GM21390 (cell line): Measurements from ENCODE around the gene MAMDC4.

Experiments
- ATAC-seq: cut with Tn5 transposase; IDR thresholded peaks from one replicate; pipeline ENCODE4 v1.9.1; 2021; ENCODE audit not compliant: unreplicated experiment

MAMDC4 gene

DNA sequence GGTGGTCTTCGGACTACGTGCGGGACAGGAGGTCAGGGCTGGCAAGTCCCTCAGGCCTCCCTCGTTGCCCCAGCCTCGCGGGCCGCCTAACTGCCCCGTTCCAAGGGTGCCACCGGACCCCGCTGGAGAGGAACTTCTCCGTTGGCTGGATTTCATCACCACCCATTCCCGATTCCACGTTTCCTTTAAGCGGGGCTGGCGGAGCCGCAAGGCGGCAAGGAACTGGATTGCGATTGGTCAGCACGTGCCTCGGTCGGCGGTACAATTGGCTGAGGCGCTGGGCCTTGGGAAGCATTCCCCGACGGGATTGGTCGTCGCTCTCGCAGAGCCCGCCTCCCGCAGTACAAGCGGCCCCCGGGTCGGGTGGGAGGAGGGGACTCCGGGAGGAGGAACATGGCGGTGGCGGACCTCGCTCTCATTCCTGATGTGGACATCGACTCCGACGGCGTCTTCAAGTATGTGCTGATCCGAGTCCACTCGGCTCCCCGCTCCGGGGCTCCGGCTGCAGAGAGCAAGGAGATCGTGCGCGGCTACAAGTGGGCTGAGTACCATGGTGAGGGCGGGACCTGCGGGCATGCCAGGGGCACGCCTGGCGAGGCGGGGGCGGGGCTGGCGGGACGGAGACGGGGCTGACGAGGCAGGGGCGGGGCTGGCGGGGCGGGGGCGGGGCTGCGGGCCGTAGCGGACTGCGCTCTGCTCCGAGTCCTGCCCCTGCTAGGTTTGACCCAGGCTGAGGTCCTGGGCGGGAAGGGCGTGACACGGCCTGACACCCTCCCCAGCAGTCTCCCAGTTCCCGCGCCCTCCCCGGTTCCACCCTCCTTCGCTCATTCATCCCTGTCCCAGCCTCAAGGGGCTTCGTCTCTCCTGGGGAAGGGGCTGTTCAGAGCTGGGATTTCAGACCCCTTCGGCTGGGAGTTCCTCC is 2.8 kb upstream of the MAMDC4 start, which contains the start of gene PHPT1:
Gene PHPT1, plus strand, starts transcription at position 372 of the 922 bp plus-strand sequence. Its CDS starts 22 bp downstream, at position 394.
- ATAC-seq, result peak; percentile 76

DNA sequence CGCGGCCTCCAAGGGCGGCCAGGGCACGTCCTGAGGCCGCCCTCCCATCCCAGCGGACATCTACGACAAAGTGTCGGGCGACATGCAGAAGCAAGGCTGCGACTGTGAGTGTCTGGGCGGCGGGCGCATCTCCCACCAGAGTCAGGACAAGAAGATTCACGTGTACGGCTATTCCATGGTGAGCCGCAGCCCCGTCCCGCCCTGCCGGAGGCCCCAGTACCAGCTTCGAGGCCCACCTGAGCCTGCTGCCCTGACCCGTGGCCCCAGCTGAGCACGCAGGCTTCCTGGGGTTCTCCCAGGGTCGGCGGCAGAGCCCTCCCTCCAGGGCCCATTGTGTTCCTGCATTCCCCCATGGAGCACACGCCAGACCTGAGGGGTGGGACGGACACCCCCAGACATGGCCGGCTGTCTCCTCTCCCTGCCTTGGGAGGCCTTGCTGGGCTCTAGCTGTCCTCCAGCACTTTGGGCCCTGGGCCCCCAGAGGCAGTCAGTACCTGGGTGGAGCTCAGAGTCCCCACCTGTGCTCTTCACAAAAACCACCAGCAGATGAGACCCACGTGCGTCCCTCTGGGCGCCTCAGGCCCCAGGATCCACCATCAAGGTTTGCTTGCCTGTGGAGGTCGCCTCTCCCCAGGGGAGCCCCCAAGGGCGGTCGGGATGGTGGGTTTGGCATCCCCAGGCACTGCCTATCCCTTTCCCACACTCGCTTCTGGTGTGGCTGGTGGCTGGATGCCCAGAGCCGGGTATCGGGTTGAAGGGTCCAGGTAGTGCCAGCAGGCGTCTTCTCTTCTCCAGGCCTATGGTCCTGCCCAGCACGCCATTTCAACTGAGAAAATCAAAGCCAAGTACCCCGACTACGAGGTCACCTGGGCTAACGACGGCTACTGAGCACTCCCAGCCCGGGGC is 1.9 kb upstream of the MAMDC4 start:
- ATAC-seq, result no peak

DNA sequence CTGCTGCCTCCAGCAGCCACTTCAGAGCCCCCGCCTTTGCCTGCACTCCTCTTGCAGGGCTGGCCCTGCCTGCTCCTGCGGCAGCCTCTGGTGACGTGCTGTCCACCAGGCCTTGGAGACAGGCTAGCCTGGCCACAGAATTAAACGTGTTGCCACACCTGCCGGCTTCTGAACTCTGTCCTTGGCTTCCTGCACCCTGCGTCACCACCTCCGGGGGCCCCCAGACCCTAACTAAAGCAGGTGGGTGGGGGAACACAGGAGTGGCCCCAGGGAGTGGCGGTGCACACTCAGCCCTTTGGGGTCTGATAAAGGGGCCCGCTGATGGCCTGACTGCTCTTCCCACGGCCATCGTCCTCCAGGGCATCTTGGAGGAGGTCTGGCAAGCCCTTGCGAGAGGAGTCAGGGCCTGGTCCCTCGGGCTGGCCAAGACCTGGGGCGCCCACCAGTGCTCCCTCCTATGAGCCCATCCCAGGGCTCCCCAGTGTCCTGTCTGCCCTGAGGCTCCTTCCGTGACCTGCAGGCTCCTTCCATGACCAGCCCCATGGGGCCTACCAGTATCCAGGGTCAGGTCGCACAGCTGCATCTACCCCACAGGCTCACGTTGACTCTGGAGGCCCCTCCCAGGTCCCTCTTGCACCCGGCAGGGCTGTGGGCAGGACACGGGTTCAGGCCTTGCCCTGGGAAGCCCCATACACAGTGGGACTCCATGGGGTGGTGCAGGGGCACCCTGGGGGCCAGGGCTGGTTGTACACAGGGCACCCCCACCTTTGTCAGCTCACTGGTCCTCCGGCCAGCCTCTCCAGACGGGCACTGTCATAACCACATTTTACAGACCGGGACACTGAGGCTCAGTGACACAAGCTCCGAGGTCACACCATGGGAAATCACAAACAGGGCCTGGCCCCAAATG is 1.0 kb upstream of the MAMDC4 start:
- ATAC-seq, result no peak

DNA sequence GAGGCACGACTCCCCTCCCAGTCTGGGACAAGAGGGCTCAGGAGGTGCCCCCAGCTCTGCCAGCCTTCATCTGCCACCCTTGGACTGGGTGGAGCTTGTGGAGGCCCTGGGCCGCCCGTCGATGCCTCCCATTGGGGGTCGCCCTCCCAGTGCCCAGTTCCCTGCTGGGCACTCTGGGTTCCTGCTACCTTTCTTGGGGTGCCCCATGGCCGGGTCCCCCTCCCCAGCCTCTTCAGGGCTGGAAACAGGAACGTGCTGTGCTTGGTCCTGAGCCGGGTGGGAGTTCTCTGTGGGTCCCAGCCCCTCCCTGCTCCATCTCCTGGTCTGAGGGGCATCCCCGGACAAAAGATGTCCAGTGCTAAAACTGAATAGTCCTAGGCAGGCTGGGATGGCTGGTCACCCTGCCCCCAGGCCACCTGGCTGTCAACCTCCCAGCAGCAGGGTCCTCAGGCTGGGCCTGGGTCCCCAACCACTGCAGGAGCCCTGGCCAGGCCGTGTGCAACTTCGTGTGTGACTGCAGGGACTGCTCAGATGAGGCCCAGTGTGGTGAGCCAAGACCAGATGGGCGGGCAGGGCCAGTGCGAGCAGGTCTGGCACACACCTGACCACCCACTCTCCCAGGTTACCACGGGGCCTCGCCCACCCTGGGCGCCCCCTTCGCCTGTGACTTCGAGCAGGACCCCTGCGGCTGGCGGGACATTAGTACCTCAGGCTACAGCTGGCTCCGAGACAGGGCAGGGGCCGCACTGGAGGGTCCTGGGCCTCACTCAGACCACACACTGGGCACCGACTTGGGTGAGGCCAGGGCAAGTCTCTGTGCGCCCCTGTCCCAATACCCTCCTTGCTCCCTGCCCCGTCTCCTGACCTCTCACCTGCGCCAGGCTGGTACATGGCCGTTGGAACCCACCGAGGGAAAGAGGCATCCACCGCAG is 784 bp downstream of the MAMDC4 start:
- ATAC-seq, result no peak

DNA sequence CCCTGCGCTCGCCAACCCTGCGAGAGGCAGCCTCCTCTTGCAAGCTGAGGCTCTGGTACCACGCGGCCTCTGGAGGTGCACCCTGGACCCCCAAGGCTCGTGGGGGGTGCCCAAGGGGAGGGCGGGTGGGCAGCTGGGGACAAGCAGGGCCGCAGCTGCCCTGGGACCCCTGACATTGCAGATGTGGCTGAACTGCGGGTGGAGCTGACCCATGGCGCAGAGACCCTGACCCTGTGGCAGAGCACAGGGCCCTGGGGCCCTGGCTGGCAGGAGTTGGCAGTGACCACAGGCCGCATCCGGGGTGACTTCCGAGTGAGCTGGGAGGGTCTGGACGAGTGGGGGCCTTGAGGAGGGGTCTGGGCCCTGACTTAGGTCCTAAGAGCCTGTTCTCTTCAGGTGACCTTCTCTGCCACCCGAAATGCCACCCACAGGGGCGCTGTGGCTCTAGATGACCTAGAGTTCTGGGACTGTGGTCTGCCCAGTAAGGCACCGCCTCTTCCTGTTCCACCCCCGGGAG is 1.5 kb downstream of the MAMDC4 start:
- no peak for ATAC-seq

DNA sequence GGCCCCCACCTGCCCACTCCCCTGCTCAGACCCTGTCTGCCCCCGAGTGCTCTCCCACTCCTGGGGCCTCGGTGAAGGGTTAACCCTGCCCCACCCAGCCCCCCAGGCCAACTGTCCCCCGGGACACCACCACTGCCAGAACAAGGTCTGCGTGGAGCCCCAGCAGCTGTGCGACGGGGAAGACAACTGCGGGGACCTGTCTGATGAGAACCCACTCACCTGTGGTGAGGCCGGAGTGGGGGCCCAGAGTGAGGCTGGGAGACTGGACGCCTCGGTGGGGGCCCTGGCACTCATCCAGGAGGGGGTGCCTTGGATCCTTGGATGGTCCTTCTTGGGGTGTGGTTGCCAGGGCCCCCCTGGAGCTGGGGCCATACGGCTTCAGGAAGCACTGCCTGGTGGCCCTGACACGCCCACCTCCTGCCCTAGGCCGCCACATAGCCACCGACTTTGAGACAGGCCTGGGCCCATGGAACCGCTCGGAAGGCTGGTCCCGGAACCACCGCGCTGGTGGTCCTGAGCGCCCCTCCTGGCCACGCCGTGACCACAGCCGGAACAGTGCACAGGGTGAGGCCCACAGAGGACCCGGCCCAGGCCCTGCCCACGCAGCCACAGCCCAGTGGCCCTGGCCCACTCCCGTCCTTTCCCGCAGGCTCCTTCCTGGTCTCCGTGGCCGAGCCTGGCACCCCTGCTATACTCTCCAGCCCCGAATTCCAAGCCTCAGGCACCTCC is 2.1 kb downstream of the MAMDC4 start:
- no peak for ATAC-seq

DNA sequence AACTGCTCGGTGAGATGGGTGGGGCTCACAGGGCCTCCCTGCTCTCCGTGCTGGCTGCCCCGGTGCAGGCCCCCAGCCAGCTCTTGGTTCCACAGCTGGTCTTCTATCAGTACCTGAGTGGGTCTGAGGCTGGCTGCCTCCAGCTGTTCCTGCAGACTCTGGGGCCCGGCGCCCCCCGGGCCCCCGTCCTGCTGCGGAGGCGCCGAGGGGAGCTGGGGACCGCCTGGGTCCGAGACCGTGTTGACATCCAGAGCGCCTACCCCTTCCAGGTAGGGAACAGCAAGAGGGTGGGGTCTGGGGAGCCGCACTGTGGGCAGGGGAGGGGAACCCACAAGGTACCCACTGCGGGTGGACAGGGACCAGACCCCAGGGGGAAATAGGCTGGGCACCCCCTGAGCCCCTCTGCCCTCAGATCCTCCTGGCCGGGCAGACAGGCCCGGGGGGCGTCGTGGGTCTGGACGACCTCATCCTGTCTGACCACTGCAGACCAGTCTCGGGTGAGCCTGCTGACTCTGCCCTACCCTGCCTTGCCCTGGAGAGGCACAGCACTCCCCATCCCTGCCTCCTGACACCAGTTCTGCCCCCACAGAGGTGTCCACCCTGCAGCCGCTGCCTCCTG is 2.8 kb downstream of the MAMDC4 start:
- no peak for ATAC-seq

DNA sequence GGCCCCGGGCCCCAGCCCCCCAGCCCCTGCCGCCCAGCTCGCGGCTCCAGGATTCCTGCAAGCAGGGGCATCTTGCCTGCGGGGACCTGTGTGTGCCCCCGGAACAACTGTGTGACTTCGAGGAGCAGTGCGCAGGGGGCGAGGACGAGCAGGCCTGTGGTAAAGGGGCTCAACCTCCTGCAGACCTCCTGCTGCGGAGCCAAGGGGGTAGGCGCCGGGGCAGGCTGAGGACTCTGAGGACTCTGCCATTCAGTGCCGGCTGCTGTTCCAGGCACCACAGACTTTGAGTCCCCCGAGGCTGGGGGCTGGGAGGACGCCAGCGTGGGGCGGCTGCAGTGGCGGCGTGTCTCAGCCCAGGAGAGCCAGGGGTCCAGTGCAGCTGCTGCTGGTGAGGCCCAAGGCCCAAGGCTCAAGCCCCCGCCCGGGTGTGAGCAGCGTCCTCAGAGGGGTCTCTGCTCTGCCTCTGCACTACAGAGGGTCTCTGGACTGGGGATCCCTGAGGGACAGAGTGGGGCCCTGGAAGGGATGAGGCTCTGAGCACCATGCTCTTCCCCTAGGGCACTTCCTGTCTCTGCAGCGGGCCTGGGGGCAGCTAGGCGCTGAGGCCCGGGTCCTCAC is 3.4 kb downstream of the MAMDC4 start:
- ATAC-seq, result no peak

DNA sequence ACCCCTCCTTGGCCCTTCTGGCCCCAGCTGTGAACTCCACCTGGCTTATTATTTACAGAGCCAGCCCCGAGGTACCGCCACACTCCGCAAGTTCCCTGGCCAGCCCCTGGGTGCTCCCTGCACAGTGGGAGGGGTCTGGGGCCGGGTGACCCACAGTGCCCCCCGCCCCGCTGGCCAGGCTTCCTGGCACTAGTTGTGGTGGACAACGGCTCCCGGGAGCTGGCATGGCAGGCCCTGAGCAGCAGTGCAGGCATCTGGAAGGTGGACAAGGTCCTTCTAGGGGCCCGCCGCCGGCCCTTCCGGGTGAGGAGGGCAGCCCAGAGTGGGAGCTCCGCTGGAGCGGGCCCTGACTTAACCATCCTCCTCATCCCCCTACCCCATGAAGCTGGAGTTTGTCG is 3.9 kb downstream of the MAMDC4 start:
- no peak for ATAC-seq

GRCh38 chr9:136856541-136857141 is 4.5 kb downstream of the MAMDC4 start:
- no peak for ATAC-seq

DNA sequence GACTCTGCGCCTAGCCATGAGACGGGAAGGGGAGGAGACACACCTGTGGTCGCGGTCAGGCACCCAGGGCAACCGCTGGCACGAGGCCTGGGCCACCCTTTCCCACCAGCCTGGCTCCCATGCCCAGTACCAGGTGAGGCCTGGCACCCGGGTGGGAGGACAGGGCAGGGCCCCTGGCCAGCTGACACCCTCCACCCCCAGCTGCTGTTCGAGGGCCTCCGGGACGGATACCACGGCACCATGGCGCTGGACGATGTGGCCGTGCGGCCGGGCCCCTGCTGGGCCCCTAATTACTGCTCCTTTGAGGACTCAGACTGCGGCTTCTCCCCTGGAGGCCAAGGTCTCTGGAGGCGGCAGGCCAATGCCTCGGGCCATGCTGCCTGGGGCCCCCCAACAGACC is 5.0 kb downstream of the MAMDC4 start:
- ATAC-seq, result no peak

DNA sequence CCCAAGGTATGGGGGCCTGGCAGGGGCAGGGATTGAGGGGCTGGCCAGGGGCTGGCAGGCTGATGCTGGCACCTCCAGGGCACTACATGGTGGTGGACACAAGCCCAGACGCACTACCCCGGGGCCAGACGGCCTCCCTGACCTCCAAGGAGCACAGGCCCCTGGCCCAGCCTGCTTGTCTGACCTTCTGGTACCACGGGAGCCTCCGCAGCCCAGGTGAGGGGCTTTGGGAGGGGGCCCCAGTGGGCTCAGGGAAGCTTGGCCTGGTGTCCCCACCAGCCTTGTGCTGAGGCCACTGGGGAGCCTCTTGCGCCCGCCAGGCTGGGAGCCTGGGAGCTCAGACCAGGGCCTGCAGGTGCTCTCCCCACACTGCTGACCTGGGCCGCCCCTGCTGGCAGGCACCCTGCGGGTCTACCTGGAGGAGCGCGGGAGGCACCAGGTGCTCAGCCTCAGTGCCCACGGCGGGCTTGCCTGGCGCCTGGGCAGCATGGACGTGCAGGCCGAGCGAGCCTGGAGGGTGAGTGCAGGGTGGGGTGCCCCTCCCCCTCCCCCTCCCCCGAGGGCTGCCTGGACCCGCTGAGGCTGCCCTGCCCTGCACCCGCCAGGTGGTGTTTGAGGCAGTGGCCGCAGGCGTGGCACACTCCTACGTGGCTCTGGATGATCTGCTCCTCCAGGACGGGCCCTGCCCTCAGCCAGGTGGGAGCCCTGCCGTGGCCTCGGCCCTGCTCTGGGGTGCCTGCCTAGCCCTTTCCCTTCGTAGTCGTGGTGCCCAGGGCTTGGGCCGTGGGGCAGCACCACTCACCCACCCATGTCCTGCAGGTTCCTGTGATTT is 5.7 kb downstream of the MAMDC4 start:
- ATAC-seq, result no peak

- ATAC-seq, result no peak
Observed at GRCh38 chr9:136858452-136858843, 6.3 kb downstream of the MAMDC4 start.

GRCh38 chr9:136858844-136859757 is 7.0 kb downstream of the MAMDC4 start:
- ATAC-seq, result no peak

DNA sequence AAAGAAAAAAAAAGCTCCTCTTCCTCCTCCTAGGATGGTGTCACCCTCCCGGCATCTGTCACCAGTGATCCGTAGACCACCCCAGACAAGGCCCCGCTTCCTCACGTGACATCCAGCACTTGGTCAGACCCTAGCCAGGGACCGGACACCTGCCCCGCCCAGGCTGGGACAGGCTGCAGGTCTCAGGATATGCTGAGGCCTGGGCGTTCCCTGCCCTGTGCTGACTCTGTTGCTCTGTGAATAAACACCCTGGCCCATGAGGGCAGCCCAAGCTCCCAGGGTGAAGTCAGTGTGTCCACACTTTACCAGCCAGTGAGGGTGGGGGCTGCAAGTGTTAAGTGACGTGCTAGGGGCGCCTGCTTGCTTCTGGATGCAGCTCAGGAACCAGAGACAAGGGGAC is 8.4 kb downstream of the MAMDC4 start:
- no peak for ATAC-seq
